Measurements from ENCODE around the gene DOCK3. TPM values are rescaled to one million over a fixed set of nuclear protein-coding genes. Genes with fewer than 3 reads are reported as not detected.

DOCK3 gene
- total RNA-seq, 1 experiment from 2014 or later, result 8.3 TPM

GRCh38 chr3:51190827-51191226, 516.1 kb downstream of the DOCK3 start:
- H3K27me3 Mint-ChIP-seq (ENCODE audit: low read depth), result no peaks in the 10 kb centered on the region; the same call in 1 of the 2 replicates
- Histone ChIP-seq H3K27me3 (ENCODE audit: insufficient read depth, low read length) (no peaks in the 10 kb centered on the region), H3K9ac (ENCODE audit: extremely low read depth, insufficient read length, low read length) (no peak overlapping the region), H3K27ac (ENCODE audit: insufficient read length, low read depth, low read length) (no peak overlapping the region), H2AFZ (ENCODE audit: low read length) (no peak overlapping the region), H3K18ac (ENCODE audit: insufficient read length, low read depth, low read length) (no peak overlapping the region), H2BK5ac (ENCODE audit: insufficient read length, low read length) (no peak overlapping the region), H3K79me2 (ENCODE audit: insufficient read depth, low read length) (no peaks in the 10 kb centered on the region), H4K5ac (ENCODE audit: insufficient read length, low read depth, low read length) (no peak overlapping the region), H3K23ac (ENCODE audit: insufficient read length, low read depth, low read length) (no peak overlapping the region), H4K8ac (replicated peaks; ENCODE audit: insufficient read length, low read depth, low read length) (no peak overlapping the region), H4K91ac (ENCODE audit: insufficient read length, low read depth, low read length) (no peak overlapping the region), H2BK15ac (ENCODE audit: low read depth, low read length) (no peak overlapping the region), H3K9me3 (ENCODE audit: control insufficient read depth, low read depth, low read length) (no peaks in the 10 kb centered on the region), H2AK5ac (ENCODE audit: insufficient read length, low read length) (no peak overlapping the region), H3K56ac (ENCODE audit: insufficient read length, low read depth, low read length) (no peak overlapping the region), H4K20me1 (ENCODE audit: control insufficient read depth, insufficient read depth, insufficient read length) (no peaks in the 10 kb centered on the region), H2BK120ac (ENCODE audit: low read depth, low read length, poor library complexity, severe bottlenecking) (no peak overlapping the region), H3K4me1 (ENCODE audit: insufficient read depth, low read length) (no peaks in the 10 kb centered on the region), H3T11ph (ENCODE audit: low read length) (no peak overlapping the region), H2BK20ac (ENCODE audit: low read depth, low read length, poor library complexity, severe bottlenecking) (no peak overlapping the region), H3K4me2 (ENCODE audit: insufficient read depth, insufficient read length, low read length) (no peak overlapping the region), H3K23me2 (ENCODE audit: insufficient read length, low read depth, low read length, poor library complexity, severe bottlenecking) (no peaks in the 10 kb centered on the region), H3K14ac (ENCODE audit: insufficient read depth, low read length) (no peak overlapping the region), H2BK12ac (ENCODE audit: insufficient read length, low read depth, low read length) (no peak overlapping the region), H3K79me1 (ENCODE audit: insufficient read depth, low read depth, low read length, poor library complexity, severe bottlenecking) (no peaks in the 10 kb centered on the region), H3K4ac (ENCODE audit: low read depth, low read length) (no peak overlapping the region)
- no peak overlapping the region for H3K4me3 Mint-ChIP-seq
- DNase-seq, result no peak
- H3K27ac Mint-ChIP-seq, result no peak overlapping the region; a peak in 1 of 7 replicates
- H3K36me3 Mint-ChIP-seq (ENCODE audit: insufficient read depth in 1 of 3, low read depth in 3 of 3), result peaks cover 12 to 19% (median 16%) of the 10 kb centered on the region in 3 experiments
- H3K9me3 Mint-ChIP-seq, result peaks cover 15 to 17% of the 10 kb centered on the region in 2 experiments
- WGBS (ENCODE audit: extremely low coverage, insufficient read length, low lambda C conversion rate), result no CpG with 5 or more reads among the region's 3 CpGs
- peaks cover 0 to 4% of the 10 kb centered on the region in 2 experiments; a peak in 1 of 4 replicates for H3K4me1 Mint-ChIP-seq
- no peak for TF ChIP-seq CTCF (conservative IDR thresholded peaks at IDR 0.05)

All from H9 (cell line).